ENCODE results near the gene PALS2.

The PALS2 gene

DNA sequence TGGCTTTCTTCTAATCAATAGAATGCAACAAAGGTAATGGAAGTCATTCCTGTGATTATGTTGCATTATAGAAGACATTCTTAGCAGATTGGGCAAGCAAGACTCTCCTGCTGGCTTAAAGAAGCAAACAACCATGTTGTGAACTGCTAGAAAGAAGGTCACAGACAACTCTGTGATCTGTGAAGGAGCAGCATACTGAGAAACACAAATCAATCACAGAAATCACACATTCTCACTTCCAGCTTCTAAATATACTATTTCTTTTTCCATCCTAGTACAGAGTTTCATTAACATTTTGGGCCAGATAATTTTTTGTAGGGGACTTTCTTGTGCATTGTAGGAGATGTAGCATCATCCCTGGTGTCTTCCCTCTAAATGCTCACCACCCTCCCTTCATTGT is 28.0 kb upstream of the PALS2 start:
- no peak for DNase-seq
- Histone ChIP-seq H3K9me3 (ENCODE audit: insufficient read depth, low read length, severe bottlenecking) (no peaks in the 10 kb centered on the region), H3K27ac (ENCODE audit: low read length) (no peak overlapping the region), H3K4me1 (ENCODE audit: insufficient read depth, low read length) (no peaks in the 10 kb centered on the region), H4K20me1 (ENCODE audit: insufficient read depth, low read length) (no peaks in the 10 kb centered on the region), H3K36me3 (ENCODE audit: insufficient read depth, low read length) (no peaks in the 10 kb centered on the region), H3K9ac (ENCODE audit: low read depth, low read length) (no peak overlapping the region), H3K4me3 (ENCODE audit: low read depth in 1 of 2, low read length in 2 of 2) (no peak overlapping the region), H3K27me3 (ENCODE audit: insufficient read depth, low read length, poor library complexity) (peaks cover 2% of the 10 kb centered on the region), H3K79me2 (ENCODE audit: insufficient read depth, low read length) (no peaks in the 10 kb centered on the region), H3K4me2 (ENCODE audit: insufficient read depth, low read length) (no peak overlapping the region), H2AFZ (ENCODE audit: low read depth, low read length) (no peak overlapping the region)
- TF ChIP-seq EZH2 (IDR thresholded peaks at IDR 0.05; ENCODE audit: borderline replicate concordance, low read depth, low read length, severe bottlenecking): no peak
- TF ChIP-seq, protein P1, sequence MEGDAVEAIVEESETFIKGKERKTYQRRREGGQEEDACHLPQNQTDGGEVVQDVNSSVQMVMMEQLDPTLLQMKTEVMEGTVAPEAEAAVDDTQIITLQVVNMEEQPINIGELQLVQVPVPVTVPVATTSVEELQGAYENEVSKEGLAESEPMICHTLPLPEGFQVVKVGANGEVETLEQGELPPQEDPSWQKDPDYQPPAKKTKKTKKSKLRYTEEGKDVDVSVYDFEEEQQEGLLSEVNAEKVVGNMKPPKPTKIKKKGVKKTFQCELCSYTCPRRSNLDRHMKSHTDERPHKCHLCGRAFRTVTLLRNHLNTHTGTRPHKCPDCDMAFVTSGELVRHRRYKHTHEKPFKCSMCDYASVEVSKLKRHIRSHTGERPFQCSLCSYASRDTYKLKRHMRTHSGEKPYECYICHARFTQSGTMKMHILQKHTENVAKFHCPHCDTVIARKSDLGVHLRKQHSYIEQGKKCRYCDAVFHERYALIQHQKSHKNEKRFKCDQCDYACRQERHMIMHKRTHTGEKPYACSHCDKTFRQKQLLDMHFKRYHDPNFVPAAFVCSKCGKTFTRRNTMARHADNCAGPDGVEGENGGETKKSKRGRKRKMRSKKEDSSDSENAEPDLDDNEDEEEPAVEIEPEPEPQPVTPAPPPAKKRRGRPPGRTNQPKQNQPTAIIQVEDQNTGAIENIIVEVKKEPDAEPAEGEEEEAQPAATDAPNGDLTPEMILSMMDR (IDR thresholded peaks at IDR 0.05; ENCODE audit: borderline replicate concordance, extremely low read depth, low read length, poor library complexity, severe bottlenecking): no peak
- no peak for ATAC-seq (ENCODE audit: insufficient read depth, low read depth)

DNA sequence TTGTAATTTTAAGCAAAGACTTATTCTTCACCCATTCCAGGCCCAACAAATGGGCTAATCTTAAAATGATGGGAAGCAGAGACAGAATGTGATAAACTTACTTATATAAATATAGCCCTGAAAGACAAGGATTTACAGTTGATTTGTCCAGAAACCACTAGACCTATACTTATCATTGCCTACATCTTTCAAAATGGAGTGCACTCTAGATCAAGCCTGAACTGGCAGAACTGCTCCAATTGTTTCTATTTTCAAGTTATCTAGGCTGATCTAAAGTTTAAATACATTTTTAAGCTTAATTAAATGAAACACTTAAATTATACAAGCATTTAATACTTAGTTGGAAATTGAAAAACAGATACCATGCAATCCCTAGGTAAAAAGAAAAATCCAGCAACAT is 24.9 kb upstream of the PALS2 start:
- Histone ChIP-seq H3K27ac (ENCODE audit: low read length) (no peak overlapping the region), H3K4me3 (ENCODE audit: low read depth in 1 of 2, low read length in 2 of 2) (no peak overlapping the region), H2AFZ (ENCODE audit: low read depth, low read length) (no peak overlapping the region), H4K20me1 (ENCODE audit: insufficient read depth, low read length) (no peaks in the 10 kb centered on the region), H3K36me3 (ENCODE audit: insufficient read depth, low read length) (no peaks in the 10 kb centered on the region), H3K79me2 (ENCODE audit: insufficient read depth, low read length) (no peaks in the 10 kb centered on the region), H3K4me2 (ENCODE audit: insufficient read depth, low read length) (no peak overlapping the region), H3K27me3 (ENCODE audit: insufficient read depth, low read length, poor library complexity) (peaks cover 5% of the 10 kb centered on the region), H3K9me3 (ENCODE audit: insufficient read depth, low read length, severe bottlenecking) (no peaks in the 10 kb centered on the region), H3K9ac (ENCODE audit: low read depth, low read length) (no peak overlapping the region), H3K4me1 (ENCODE audit: insufficient read depth, low read length) (no peaks in the 10 kb centered on the region)
- ATAC-seq (ENCODE audit: insufficient read depth, low read depth) (no peak), DNase-seq (no peak)
- TF ChIP-seq, protein P1 (IDR thresholded peaks at IDR 0.05; ENCODE audit: borderline replicate concordance, extremely low read depth, low read length, poor library complexity, severe bottlenecking): no peak
- no peak for TF ChIP-seq EZH2 (IDR thresholded peaks at IDR 0.05; ENCODE audit: borderline replicate concordance, low read depth, low read length, severe bottlenecking)

DNA sequence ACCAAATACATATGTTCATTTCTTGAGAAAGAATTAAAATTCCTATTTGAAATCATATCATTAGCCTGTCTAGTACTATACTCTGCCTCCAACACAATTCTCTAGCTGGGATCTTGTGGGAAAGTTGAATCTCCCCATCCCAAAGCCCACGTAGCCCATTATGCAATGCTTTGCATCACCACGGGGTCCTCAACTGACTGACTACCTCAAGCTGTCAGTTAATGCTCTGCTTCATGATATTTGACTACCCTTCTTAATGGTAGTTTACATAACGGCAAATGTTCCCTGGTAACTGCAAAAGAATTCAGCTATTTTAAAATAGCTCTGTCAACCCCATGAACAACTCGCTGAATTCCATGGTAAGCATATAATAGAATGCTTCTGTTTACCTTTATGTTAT is 23.3 kb upstream of the PALS2 start:
- ATAC-seq (ENCODE audit: insufficient read depth, low read depth) (no peak), DNase-seq (no peak)
- Histone ChIP-seq H3K9ac (ENCODE audit: low read depth, low read length) (no peak overlapping the region), H3K36me3 (ENCODE audit: insufficient read depth, low read length) (no peaks in the 10 kb centered on the region), H3K4me2 (ENCODE audit: insufficient read depth, low read length) (no peak overlapping the region), H3K27me3 (ENCODE audit: insufficient read depth, low read length, poor library complexity) (peaks cover 5% of the 10 kb centered on the region), H4K20me1 (ENCODE audit: insufficient read depth, low read length) (no peaks in the 10 kb centered on the region), H3K4me1 (ENCODE audit: insufficient read depth, low read length) (no peaks in the 10 kb centered on the region), H3K9me3 (ENCODE audit: insufficient read depth, low read length, severe bottlenecking) (no peaks in the 10 kb centered on the region), H3K79me2 (ENCODE audit: insufficient read depth, low read length) (no peaks in the 10 kb centered on the region), H3K4me3 (ENCODE audit: low read depth in 1 of 2, low read length in 2 of 2) (no peak overlapping the region), H3K27ac (ENCODE audit: low read length) (no peak overlapping the region), H2AFZ (ENCODE audit: low read depth, low read length) (no peak overlapping the region)
- TF ChIP-seq, protein P1 (IDR thresholded peaks at IDR 0.05; ENCODE audit: borderline replicate concordance, extremely low read depth, low read length, poor library complexity, severe bottlenecking): no peak
- TF ChIP-seq EZH2 (IDR thresholded peaks at IDR 0.05; ENCODE audit: borderline replicate concordance, low read depth, low read length, severe bottlenecking): no peak

DNA sequence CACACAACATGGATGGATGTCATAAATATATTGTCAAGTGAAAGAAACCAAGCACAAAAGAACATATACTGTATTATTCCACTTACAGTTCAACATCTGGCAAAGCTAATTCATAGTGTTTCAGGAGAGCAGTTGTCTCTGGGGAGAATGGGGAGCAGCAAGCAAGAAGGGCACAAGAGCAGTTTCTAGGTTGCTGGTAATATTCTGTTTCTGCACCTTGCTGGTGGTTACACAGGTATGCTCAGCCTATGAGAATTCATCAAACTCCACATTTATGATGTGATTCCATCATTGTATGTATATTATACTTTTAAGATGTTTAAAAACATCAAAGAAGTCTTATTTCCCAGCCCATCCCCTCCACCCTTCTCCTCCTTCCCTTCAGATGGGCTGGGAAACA is 18.1 kb upstream of the PALS2 start:
- Histone ChIP-seq H2AFZ (ENCODE audit: low read depth, low read length) (no peak overlapping the region), H3K27me3 (ENCODE audit: insufficient read depth, low read length, poor library complexity) (peaks cover 24% of the 10 kb centered on the region), H3K36me3 (ENCODE audit: insufficient read depth, low read length) (no peaks in the 10 kb centered on the region), H3K9me3 (ENCODE audit: insufficient read depth, low read length, severe bottlenecking) (no peaks in the 10 kb centered on the region), H3K27ac (ENCODE audit: low read length) (no peak overlapping the region), H3K4me1 (ENCODE audit: insufficient read depth, low read length) (no peaks in the 10 kb centered on the region), H3K79me2 (ENCODE audit: insufficient read depth, low read length) (no peaks in the 10 kb centered on the region), H4K20me1 (ENCODE audit: insufficient read depth, low read length) (no peaks in the 10 kb centered on the region), H3K9ac (ENCODE audit: low read depth, low read length) (no peak overlapping the region), H3K4me2 (ENCODE audit: insufficient read depth, low read length) (no peak overlapping the region), H3K4me3 (ENCODE audit: low read depth in 1 of 2, low read length in 2 of 2) (no peak overlapping the region)
- TF ChIP-seq, protein P1 (IDR thresholded peaks at IDR 0.05; ENCODE audit: borderline replicate concordance, extremely low read depth, low read length, poor library complexity, severe bottlenecking): no peak
- TF ChIP-seq EZH2 (IDR thresholded peaks at IDR 0.05; ENCODE audit: borderline replicate concordance, low read depth, low read length, severe bottlenecking): no peak
- ATAC-seq (ENCODE audit: insufficient read depth, low read depth) (no peak), DNase-seq (no peak)

Data from DND-41 (cell line).